ENCODE data around the gene ATXN1. TPM values are rescaled to one million over a fixed set of nuclear protein-coding genes. Genes with fewer than 3 reads are reported as not detected.

The ATXN1 gene
- total and polyA plus RNA-seq, 2 of the 13 experiments (the other 11 are each of a cell fraction or from before 2014, with no cell fraction given) = 20.7 to 39.5 TPM

DNA sequence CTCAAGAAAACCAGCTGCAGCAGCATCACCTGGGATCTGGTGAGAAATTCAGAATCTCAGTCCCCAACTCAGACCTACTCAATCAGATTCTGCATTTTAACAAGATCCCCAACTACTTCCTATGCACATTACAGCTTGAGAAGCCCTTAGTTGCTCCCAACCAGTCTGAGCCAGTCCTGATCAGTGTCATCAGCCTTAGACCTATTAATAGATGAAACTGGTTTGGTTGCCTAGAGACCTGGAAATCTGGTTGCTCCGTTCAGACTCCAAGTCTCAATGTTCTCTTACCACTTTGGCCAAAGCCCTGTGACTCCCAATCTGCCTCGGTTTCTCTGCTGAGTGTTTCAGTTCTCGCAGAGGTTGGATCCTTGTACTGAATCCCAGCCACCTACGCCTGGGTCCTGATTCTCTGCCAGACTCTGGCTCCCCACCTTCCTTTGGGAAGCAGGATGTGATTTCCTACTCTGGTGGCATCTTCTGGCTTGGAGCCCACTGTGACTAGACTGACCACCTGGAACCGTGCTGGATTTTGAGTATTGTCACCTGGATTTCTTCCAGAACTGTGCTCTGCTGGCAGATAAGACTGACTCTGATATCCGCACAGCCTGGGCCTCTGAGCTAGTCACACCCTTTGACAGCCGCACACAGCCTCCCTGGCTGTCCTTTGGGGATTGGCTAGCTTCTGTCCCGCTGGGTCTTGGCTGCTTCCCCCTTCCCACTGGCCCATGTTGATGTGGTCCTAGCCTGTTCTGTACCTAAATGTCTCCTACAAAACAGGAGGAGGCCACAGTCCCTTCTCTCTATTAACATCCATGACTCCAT lies 20.3 kb upstream of the ATXN1 start (continued):
- TF ChIP-seq, protein P1, sequence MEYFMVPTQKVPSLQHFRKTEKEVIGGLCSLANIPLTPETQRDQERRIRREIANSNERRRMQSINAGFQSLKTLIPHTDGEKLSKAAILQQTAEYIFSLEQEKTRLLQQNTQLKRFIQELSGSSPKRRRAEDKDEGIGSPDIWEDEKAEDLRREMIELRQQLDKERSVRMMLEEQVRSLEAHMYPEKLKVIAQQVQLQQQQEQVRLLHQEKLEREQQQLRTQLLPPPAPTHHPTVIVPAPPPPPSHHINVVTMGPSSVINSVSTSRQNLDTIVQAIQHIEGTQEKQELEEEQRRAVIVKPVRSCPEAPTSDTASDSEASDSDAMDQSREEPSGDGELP (IDR thresholded peaks at IDR 0.05; ENCODE audit: borderline replicate concordance, low read depth) = no peak
- TF ChIP-seq, protein P2, sequence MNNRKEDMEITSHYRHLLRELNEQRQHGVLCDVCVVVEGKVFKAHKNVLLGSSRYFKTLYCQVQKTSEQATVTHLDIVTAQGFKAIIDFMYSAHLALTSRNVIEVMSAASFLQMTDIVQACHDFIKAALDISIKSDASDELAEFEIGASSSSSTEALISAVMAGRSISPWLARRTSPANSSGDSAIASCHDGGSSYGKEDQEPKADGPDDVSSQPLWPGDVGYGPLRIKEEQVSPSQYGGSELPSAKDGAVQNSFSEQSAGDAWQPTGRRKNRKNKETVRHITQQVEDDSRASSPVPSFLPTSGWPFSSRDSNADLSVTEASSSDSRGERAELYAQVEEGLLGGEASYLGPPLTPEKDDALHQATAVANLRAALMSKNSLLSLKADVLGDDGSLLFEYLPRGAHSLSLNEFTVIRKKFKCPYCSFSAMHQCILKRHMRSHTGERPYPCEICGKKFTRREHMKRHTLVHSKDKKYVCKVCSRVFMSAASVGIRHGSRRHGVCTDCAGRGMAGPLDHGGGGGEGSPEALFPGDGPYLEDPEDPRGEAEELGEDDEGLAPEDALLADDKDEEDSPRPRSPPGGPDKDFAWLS (CRISPR knock-in tag; IDR thresholded peaks at IDR 0.05; ENCODE audit: borderline replicate concordance) = no peak

DNA sequence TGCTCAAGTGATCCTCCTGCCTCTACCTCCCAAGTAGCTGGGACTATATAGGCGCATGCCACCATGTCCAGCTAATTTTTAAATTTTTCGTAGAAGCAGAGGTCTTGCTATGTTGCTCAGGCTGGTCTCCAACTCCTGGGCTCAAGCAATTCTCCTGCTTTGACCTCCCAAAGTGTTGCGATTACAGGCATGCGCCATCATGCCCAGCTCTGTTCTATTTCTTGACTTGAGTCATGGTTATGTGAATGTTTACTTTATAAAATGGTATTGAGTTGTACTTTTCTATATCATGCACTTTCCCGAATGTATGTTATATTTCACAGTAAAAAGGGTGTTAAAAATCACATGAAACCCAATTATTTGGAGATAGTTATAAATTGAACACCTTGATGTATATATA lies 17.3 kb upstream of the ATXN1 start:
- CTCF ChIA-PET (ENCODE audit: low intra/inter-chr PET ratio, low total read pairs) = no interaction called here
- intact Hi-C loops (cut with micrococcal nuclease; ENCODE audit: unreplicated experiment) (no loop called here), in situ Hi-C loops (cut with HindIII; ENCODE audit: extremely low pct_ligation_motif_present, low pct_unique_long_range_greater_than_20kb) (loop anchor here (10.0 kb wide), 1 partner anchor 306 kb away; no protein-coding TSS in a partner anchor)
- no peaks in the 10 kb centered on the region for H3K79me2 ChIP-seq (ENCODE audit: insufficient read depth, low read length)
- H2AFZ ChIP-seq (ENCODE audit: low read length) = no peak overlapping the region
- H4K20me1 ChIP-seq (ENCODE audit: insufficient read depth, low read length) = no peaks in the 10 kb centered on the region
- POLR2A ChIA-PET = no interaction called here
- no peak for DNase-seq (ENCODE audit: low spot score)
- no peaks in the 10 kb centered on the region for H3K36me3 ChIP-seq (replicated peaks in 1 of 2; ENCODE audit: control insufficient read depth in 1 of 2, insufficient read depth in 2 of 2, low read length in 2 of 2)
- WGBS (ENCODE audit: low lambda C conversion rate) = 76% methylated on average over 5 of the region's 5 CpGs
- H3K27ac ChIP-seq (ENCODE audit: extremely low read length, insufficient read depth, low read length) = no peak overlapping the region
- no peaks in the 10 kb centered on the region for H3K27me3 ChIP-seq (ENCODE audit: control insufficient read depth in 1 of 2, insufficient read depth in 2 of 2, low read length in 2 of 2)
- FAIRE-seq = no peak
- H3K9me3 ChIP-seq (ENCODE audit: low read length) = no peaks in the 10 kb centered on the region
- H3K9ac ChIP-seq (ENCODE audit: insufficient read depth, low read depth, low read length) = no peak overlapping the region
- no peak overlapping the region for H3K4me3 ChIP-seq (replicated peaks in 1 of 3; ENCODE audit: insufficient read depth in 1 of 3, low read depth in 2 of 3, low read length in 3 of 3)
- ATAC-seq = no peak
- no peak overlapping the region for H3K4me2 ChIP-seq (ENCODE audit: low read depth, low read length)
- no peaks in the 10 kb centered on the region for H3K4me1 ChIP-seq (ENCODE audit: insufficient read depth, low read length)
- no TSS peak for BruUV-seq (replicated peaks)
- TF ChIP-seq, protein P3, sequence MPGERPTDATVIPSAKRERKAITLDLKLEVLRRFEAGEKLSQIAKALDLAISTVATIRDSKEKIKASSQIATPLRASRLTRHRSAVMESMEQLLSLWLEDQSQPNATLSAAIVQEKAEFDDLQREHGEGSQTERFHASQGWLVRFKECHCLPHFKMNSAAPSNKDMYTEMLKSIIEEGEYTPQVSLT (CRISPR knock-in tag; IDR thresholded peaks at IDR 0.05; ENCODE audit: borderline replicate concordance, low read depth) = no peak
- no peak for TF ChIP-seq TSC22D2 (CRISPR knock-in tag; IDR thresholded peaks at IDR 0.05; ENCODE audit: borderline replicate concordance)
- no peak for TF ChIP-seq U2AF2 (IDR thresholded peaks at IDR 0.05; ENCODE audit: low read depth, low read length)
- TF ChIP-seq, protein P4, sequence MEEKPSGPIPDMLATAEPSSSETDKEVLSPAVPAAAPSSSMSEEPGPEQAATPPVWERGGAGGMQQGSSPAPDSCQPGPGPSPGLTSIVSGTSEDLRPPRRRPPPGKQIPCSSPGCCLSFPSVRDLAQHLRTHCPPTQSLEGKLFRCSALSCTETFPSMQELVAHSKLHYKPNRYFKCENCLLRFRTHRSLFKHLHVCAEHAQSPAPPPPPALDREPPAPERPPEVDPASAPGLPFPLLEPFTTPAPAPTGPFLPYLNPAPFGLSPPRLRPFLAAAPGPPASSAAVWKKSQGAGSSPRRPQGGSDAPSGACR (CRISPR knock-in tag; IDR thresholded peaks at IDR 0.05) = no peak
- no peak for TF ChIP-seq MXD4 (CRISPR knock-in tag; IDR thresholded peaks at IDR 0.05)
- TF ChIP-seq, protein P5, sequence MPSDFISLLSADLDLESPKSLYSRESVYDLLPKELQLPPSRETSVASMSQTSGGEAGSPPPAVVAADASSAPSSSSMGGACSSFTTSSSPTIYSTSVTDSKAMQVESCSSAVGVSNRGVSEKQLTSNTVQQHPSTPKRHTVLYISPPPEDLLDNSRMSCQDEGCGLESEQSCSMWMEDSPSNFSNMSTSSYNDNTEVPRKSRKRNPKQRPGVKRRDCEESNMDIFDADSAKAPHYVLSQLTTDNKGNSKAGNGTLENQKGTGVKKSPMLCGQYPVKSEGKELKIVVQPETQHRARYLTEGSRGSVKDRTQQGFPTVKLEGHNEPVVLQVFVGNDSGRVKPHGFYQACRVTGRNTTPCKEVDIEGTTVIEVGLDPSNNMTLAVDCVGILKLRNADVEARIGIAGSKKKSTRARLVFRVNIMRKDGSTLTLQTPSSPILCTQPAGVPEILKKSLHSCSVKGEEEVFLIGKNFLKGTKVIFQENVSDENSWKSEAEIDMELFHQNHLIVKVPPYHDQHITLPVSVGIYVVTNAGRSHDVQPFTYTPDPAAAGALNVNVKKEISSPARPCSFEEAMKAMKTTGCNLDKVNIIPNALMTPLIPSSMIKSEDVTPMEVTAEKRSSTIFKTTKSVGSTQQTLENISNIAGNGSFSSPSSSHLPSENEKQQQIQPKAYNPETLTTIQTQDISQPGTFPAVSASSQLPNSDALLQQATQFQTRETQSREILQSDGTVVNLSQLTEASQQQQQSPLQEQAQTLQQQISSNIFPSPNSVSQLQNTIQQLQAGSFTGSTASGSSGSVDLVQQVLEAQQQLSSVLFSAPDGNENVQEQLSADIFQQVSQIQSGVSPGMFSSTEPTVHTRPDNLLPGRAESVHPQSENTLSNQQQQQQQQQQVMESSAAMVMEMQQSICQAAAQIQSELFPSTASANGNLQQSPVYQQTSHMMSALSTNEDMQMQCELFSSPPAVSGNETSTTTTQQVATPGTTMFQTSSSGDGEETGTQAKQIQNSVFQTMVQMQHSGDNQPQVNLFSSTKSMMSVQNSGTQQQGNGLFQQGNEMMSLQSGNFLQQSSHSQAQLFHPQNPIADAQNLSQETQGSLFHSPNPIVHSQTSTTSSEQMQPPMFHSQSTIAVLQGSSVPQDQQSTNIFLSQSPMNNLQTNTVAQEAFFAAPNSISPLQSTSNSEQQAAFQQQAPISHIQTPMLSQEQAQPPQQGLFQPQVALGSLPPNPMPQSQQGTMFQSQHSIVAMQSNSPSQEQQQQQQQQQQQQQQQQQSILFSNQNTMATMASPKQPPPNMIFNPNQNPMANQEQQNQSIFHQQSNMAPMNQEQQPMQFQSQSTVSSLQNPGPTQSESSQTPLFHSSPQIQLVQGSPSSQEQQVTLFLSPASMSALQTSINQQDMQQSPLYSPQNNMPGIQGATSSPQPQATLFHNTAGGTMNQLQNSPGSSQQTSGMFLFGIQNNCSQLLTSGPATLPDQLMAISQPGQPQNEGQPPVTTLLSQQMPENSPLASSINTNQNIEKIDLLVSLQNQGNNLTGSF (CRISPR knock-in tag; IDR thresholded peaks at IDR 0.05) = no peak
- no peak for TF ChIP-seq ZNF780A (CRISPR knock-in tag; IDR thresholded peaks at IDR 0.05)
- no peak for TF ChIP-seq REL (CRISPR knock-in tag; conservative IDR thresholded peaks at IDR 0.05)
- no peak for TF ChIP-seq XRCC5 (optimal IDR thresholded peaks at IDR 0.05; ENCODE audit: low read length)
- TF ChIP-seq PRPF4 (IDR thresholded peaks at IDR 0.05; ENCODE audit: low read depth, low read length, poor library complexity, severe bottlenecking) = no peak
- TF ChIP-seq HDAC1 (CRISPR knock-in tag; IDR thresholded peaks at IDR 0.05) = no peak
